ENCODE data around the gene MRPS23. TPM values are rescaled to one million over a fixed set of nuclear protein-coding genes. Genes with fewer than 3 reads are reported as not detected.

Gene MRPS23
- total and polyA plus RNA-seq, 10 donors = 7.3 to 29.2 (median 23.3) TPM

GRCh38 chr17:57879437-57880085 is 29.7 kb upstream of the MRPS23 start:
- WGBS, 5 donors = 84 to 92% (median 87%) methylated on average over 12 of the region's 12 CpGs
- Histone ChIP-seq H3K4me3 (no peak overlapping the region), H3K36me3 (peaks cover 0 to 47% (median 0%) of the 10 kb centered on the region in 6 donors), H3K4me1 (peaks cover 6 to 36% (median 13%) of the 10 kb centered on the region in 6 donors), H3K9me3 (no peaks in the 10 kb centered on the region), H3K27me3 (replicated peaks in 1 of 7) (peaks cover 0 to 16% (median 0%) of the 10 kb centered on the region in 7 donors), H3K27ac (peak overlapping the region in 1 of 8 donors; percentile 1)
- intact Hi-C loops (cut with DNase I; ENCODE audit: low total_unique reads) = no loop called here
- TF ChIP-seq, protein P1, sequence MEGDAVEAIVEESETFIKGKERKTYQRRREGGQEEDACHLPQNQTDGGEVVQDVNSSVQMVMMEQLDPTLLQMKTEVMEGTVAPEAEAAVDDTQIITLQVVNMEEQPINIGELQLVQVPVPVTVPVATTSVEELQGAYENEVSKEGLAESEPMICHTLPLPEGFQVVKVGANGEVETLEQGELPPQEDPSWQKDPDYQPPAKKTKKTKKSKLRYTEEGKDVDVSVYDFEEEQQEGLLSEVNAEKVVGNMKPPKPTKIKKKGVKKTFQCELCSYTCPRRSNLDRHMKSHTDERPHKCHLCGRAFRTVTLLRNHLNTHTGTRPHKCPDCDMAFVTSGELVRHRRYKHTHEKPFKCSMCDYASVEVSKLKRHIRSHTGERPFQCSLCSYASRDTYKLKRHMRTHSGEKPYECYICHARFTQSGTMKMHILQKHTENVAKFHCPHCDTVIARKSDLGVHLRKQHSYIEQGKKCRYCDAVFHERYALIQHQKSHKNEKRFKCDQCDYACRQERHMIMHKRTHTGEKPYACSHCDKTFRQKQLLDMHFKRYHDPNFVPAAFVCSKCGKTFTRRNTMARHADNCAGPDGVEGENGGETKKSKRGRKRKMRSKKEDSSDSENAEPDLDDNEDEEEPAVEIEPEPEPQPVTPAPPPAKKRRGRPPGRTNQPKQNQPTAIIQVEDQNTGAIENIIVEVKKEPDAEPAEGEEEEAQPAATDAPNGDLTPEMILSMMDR (IDR thresholded peaks at IDR 0.05 in 8 of 11, conservative IDR thresholded peaks at IDR 0.05 in 3 of 11) = no peak
- TF ChIP-seq POLR2A (IDR thresholded peaks at IDR 0.05) (no peak), POLR2AphosphoS5 (IDR thresholded peaks at IDR 0.05) (no peak)
- no peak for DNase-seq

GRCh38 chr17:57877803-57878377 is 28.0 kb upstream of the MRPS23 start:
- Histone ChIP-seq H3K27me3 (replicated peaks in 1 of 7) (peaks cover 0 to 32% (median 4%) of the 10 kb centered on the region in 7 donors), H3K4me1 (peaks cover 21 to 53% (median 29%) of the 10 kb centered on the region in 6 donors), H3K36me3 (peaks cover 0 to 30% (median 0%) of the 10 kb centered on the region in 6 donors), H3K4me3 (no peak overlapping the region), H3K9me3 (no peaks in the 10 kb centered on the region), H3K27ac (no peak overlapping the region)
- whole genome bisulfite sequencing, 5 donors = 58 to 83% (median 74%) methylated on average over 9 of the region's 9 CpGs
- DNase-seq = no peak
- no peak for TF ChIP-seq POLR2A (IDR thresholded peaks at IDR 0.05)
- no peak for TF ChIP-seq POLR2AphosphoS5 (IDR thresholded peaks at IDR 0.05)
- TF ChIP-seq, protein P1 (IDR thresholded peaks at IDR 0.05 in 8 of 11, conservative IDR thresholded peaks at IDR 0.05 in 3 of 11) = no peak
- intact Hi-C loops (cut with DNase I; ENCODE audit: low total_unique reads) = no loop called here

DNA sequence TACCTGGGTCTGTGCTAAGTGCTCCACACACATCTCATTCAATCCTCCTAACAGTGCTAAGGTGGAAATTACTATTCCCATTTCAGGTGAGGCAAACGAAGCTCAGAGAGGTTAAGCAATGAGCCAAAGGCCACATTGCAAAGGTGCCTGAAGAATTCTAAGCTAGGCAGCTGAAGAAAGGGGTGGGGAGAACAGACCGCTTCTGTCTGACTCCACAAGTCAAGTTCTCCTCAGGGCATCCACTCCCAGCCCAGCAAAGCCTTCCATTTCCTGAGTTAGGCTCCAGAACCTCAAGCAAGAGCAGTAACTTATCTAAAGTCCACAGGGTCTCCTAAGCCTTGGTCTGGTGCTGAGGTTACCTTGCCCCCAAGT is 27.0 kb upstream of the MRPS23 start:
- Histone ChIP-seq H3K4me1 (peaks cover 23 to 61% (median 37%) of the 10 kb centered on the region in 6 donors), H3K4me3 (no peak overlapping the region), H3K9me3 (no peaks in the 10 kb centered on the region), H3K27ac (peak overlapping the region in 1 of 8 donors; percentile 5), H3K27me3 (replicated peaks in 1 of 7) (peaks cover 0 to 41% (median 5%) of the 10 kb centered on the region in 7 donors), H3K36me3 (peaks cover 0 to 39% (median 0%) of the 10 kb centered on the region in 6 donors)
- no peak for DNase-seq
- intact Hi-C loops (cut with DNase I; ENCODE audit: low total_unique reads) = no loop called here
- WGBS, 5 donors = 62 to 85% (median 70%) methylated on average over 2 of the region's 2 CpGs
- no peak for TF ChIP-seq POLR2AphosphoS5 (IDR thresholded peaks at IDR 0.05)
- TF ChIP-seq, protein P1 (IDR thresholded peaks at IDR 0.05 in 8 of 11, conservative IDR thresholded peaks at IDR 0.05 in 3 of 11) = no peak
- no peak for TF ChIP-seq POLR2A (IDR thresholded peaks at IDR 0.05)
